ENCODE results near the gene SLC6A4. TPM values are rescaled to one million over a fixed set of nuclear protein-coding genes. Genes with fewer than 3 reads are reported as not detected.
A peak's percentile ranks its signal among the peaks of the same experiment; 100 is the strongest.

The SLC6A4 gene
- total RNA-seq = not detected

GRCh38 chr17:30235386-30236296 is at the start of gene SLC6A4:
TSS of gene SLC6A4 (minus strand) at chr17:30235697. CDS start at chr17:30221958, 13,739 bp downstream.
- peak within 1 kb of the TSS; percentile 54 for H3K4me3 Mint-ChIP-seq
- intact Hi-C loops (cut with micrococcal nuclease) = loop anchor here (5.0 to 10.0 kb wide), 3 partner anchors 99 to 133 kb away; partner anchors contain the start of gene TMIGD1
- no peak for DNase-seq
- ChIA-PET CTCF (interaction anchor here (0.6 to 3.6 kb wide), 7 partner anchors 10 to 143 kb away, joined by 3 to 20 read pairs (median 8); no protein-coding TSS in a partner anchor), POLR2A (interaction anchor here (0.6 kb wide), 1 partner anchor 26 kb away, joined by 3 read pairs; no protein-coding TSS in a partner anchor)
- no peak within 1 kb of the TSS for H3K27ac Mint-ChIP-seq
- H3K27me3 Mint-ChIP-seq = peaks cover 60% of the 10 kb centered on the region
- H3K36me3 Mint-ChIP-seq = no peaks in the 10 kb centered on the region
- no peaks in the 10 kb centered on the region for H3K9me3 Mint-ChIP-seq
- peaks cover 16% of the 10 kb centered on the region for H3K4me1 Mint-ChIP-seq (ENCODE audit: low read depth)

- H3K27ac Mint-ChIP-seq = no peak overlapping the region
- CTCF ChIA-PET = interaction anchor here (0.7 to 3.1 kb wide), 4 partner anchors 57 to 198 kb away, joined by 3 to 17 read pairs (median 4); partner anchors contain the start of gene GOSR1
- no peak overlapping the region for H3K4me3 Mint-ChIP-seq
- peaks cover 38% of the 10 kb centered on the region for H3K36me3 Mint-ChIP-seq
- no peaks in the 10 kb centered on the region for H3K27me3 Mint-ChIP-seq
- no peaks in the 10 kb centered on the region for H3K9me3 Mint-ChIP-seq
- POLR2A ChIA-PET = no interaction called here
- intact Hi-C loops (cut with micrococcal nuclease) = no loop called here
- no peaks in the 10 kb centered on the region for H3K4me1 Mint-ChIP-seq (ENCODE audit: low read depth)
- no peak for DNase-seq
These were observed 43.7 kb upstream of the SLC6A4 start for GRCh38 chr17:30279156-30279555.

- intact Hi-C loops (cut with micrococcal nuclease) = no loop called here
These were observed 42.5 kb upstream of the SLC6A4 start for GRCh38 chr17:30278032-30278431.

GRCh38 chr17:30275911-30276310 is 40.4 kb upstream of the SLC6A4 start:
- Mint-ChIP-seq H3K27ac (no peak overlapping the region), H3K4me1 (ENCODE audit: low read depth) (no peaks in the 10 kb centered on the region), H3K9me3 (no peaks in the 10 kb centered on the region), H3K27me3 (no peaks in the 10 kb centered on the region), H3K36me3 (peaks cover 54% of the 10 kb centered on the region), H3K4me3 (no peak overlapping the region)
- DNase-seq = no peak
- intact Hi-C loops (cut with micrococcal nuclease) = no loop called here
- ChIA-PET POLR2A (no interaction called here), CTCF (no interaction called here)

More at GRCh38 chr17:30278032-30278431, 42.5 kb upstream of the SLC6A4 start:
- ChIA-PET POLR2A (no interaction called here), CTCF (interaction anchor here (1.1 to 3.1 kb wide), 2 partner anchors 13 to 59 kb away, joined by 4 to 17 read pairs; no protein-coding TSS in a partner anchor)
- no peak overlapping the region for H3K27ac Mint-ChIP-seq
- H3K9me3 Mint-ChIP-seq = no peaks in the 10 kb centered on the region
- H3K27me3 Mint-ChIP-seq = no peaks in the 10 kb centered on the region
- H3K4me3 Mint-ChIP-seq = no peak overlapping the region
- H3K4me1 Mint-ChIP-seq (ENCODE audit: low read depth) = no peaks in the 10 kb centered on the region
- DNase-seq = no peak
- peaks cover 42% of the 10 kb centered on the region for H3K36me3 Mint-ChIP-seq

- no peak for DNase-seq
- CTCF ChIA-PET = interaction anchor here (1.2 kb wide), 1 partner anchor 62 kb away, joined by 4 read pairs; no protein-coding TSS in a partner anchor
- Mint-ChIP-seq H3K4me1 (ENCODE audit: low read depth) (no peaks in the 10 kb centered on the region), H3K36me3 (peaks cover 53% of the 10 kb centered on the region), H3K27me3 (no peaks in the 10 kb centered on the region), H3K9me3 (no peaks in the 10 kb centered on the region), H3K4me3 (no peak overlapping the region), H3K27ac (no peak overlapping the region)
- intact Hi-C loops (cut with micrococcal nuclease) = no loop called here
- POLR2A ChIA-PET = no interaction called here
These were observed 39.4 kb upstream of the SLC6A4 start for GRCh38 chr17:30274887-30275286.

- Mint-ChIP-seq H3K27me3 (no peaks in the 10 kb centered on the region), H3K36me3 (peaks cover 53% of the 10 kb centered on the region), H3K27ac (no peak overlapping the region), H3K4me1 (ENCODE audit: low read depth) (no peaks in the 10 kb centered on the region), H3K9me3 (no peaks in the 10 kb centered on the region), H3K4me3 (no peak overlapping the region)
- ChIA-PET POLR2A (no interaction called here), CTCF (no interaction called here)
- intact Hi-C loops (cut with micrococcal nuclease) = no loop called here
- no peak for DNase-seq
These were observed 37.9 kb upstream of the SLC6A4 start for GRCh38 chr17:30273373-30273772.

- intact Hi-C loops (cut with micrococcal nuclease) = no loop called here
- H3K4me3 Mint-ChIP-seq = no peak overlapping the region
- H3K27me3 Mint-ChIP-seq = no peaks in the 10 kb centered on the region
- no peaks in the 10 kb centered on the region for H3K9me3 Mint-ChIP-seq
- CTCF ChIA-PET = interaction anchor here (1.1 to 2.0 kb wide), 4 partner anchors 21 to 108 kb away, joined by 3 to 6 read pairs (median 4); partner anchors contain the start of gene BLMH
- POLR2A ChIA-PET = no interaction called here
- H3K4me1 Mint-ChIP-seq (ENCODE audit: low read depth) = no peaks in the 10 kb centered on the region
- H3K27ac Mint-ChIP-seq = no peak overlapping the region
- H3K36me3 Mint-ChIP-seq = peaks cover 55% of the 10 kb centered on the region
- no peak for DNase-seq
These were observed 35.6 kb upstream of the SLC6A4 start for GRCh38 chr17:30271102-30271501.

GRCh38 chr17:30267625-30268024 is 32.1 kb upstream of the SLC6A4 start:
- H3K9me3 Mint-ChIP-seq = no peaks in the 10 kb centered on the region
- no peak overlapping the region for H3K27ac Mint-ChIP-seq
- H3K36me3 Mint-ChIP-seq = peaks cover 52% of the 10 kb centered on the region
- no peak overlapping the region for H3K4me3 Mint-ChIP-seq
- H3K27me3 Mint-ChIP-seq = no peaks in the 10 kb centered on the region
- ChIA-PET CTCF (no interaction called here), POLR2A (no interaction called here)
- intact Hi-C loops (cut with micrococcal nuclease) = no loop called here
- no peaks in the 10 kb centered on the region for H3K4me1 Mint-ChIP-seq (ENCODE audit: low read depth)
- DNase-seq = no peak

- H3K9me3 Mint-ChIP-seq = no peaks in the 10 kb centered on the region
- H3K36me3 Mint-ChIP-seq = peaks cover 40% of the 10 kb centered on the region
- H3K4me3 Mint-ChIP-seq = no peak overlapping the region
- intact Hi-C loops (cut with micrococcal nuclease) = no loop called here
- H3K4me1 Mint-ChIP-seq (ENCODE audit: low read depth) = no peaks in the 10 kb centered on the region
- no peak for DNase-seq
- no peaks in the 10 kb centered on the region for H3K27me3 Mint-ChIP-seq
- H3K27ac Mint-ChIP-seq = no peak overlapping the region
- CTCF ChIA-PET = no interaction called here
- POLR2A ChIA-PET = no interaction called here
These were observed 28.2 kb upstream of the SLC6A4 start for GRCh38 chr17:30263552-30264333.

GRCh38 chr17:30256756-30257506 is 21.4 kb upstream of the SLC6A4 start:
- POLR2A ChIA-PET = no interaction called here
- H3K27ac Mint-ChIP-seq = no peak overlapping the region
- CTCF ChIA-PET = interaction anchor here (1.2 to 1.6 kb wide), 2 partner anchors 79 to 82 kb away, joined by 3 to 4 read pairs; no protein-coding TSS in a partner anchor
- no peaks in the 10 kb centered on the region for H3K9me3 Mint-ChIP-seq
- intact Hi-C loops (cut with micrococcal nuclease) = no loop called here
- peaks cover 30% of the 10 kb centered on the region for H3K36me3 Mint-ChIP-seq
- H3K4me3 Mint-ChIP-seq = no peak overlapping the region
- H3K27me3 Mint-ChIP-seq = no peaks in the 10 kb centered on the region
- H3K4me1 Mint-ChIP-seq (ENCODE audit: low read depth) = no peaks in the 10 kb centered on the region
- no peak for DNase-seq

- H3K4me1 Mint-ChIP-seq (ENCODE audit: low read depth) = no peaks in the 10 kb centered on the region
- DNase-seq = no peak
- no peaks in the 10 kb centered on the region for H3K9me3 Mint-ChIP-seq
- no peak overlapping the region for H3K4me3 Mint-ChIP-seq
- peaks cover 31% of the 10 kb centered on the region for H3K36me3 Mint-ChIP-seq
- H3K27ac Mint-ChIP-seq = no peak overlapping the region
- ChIA-PET CTCF (no interaction called here), POLR2A (no interaction called here)
- H3K27me3 Mint-ChIP-seq = no peaks in the 10 kb centered on the region
- intact Hi-C loops (cut with micrococcal nuclease) = no loop called here
These were observed 18.7 kb upstream of the SLC6A4 start for GRCh38 chr17:30254150-30254549.

- Mint-ChIP-seq H3K4me1 (ENCODE audit: low read depth) (no peaks in the 10 kb centered on the region), H3K27ac (no peak overlapping the region), H3K9me3 (no peaks in the 10 kb centered on the region), H3K4me3 (no peak overlapping the region), H3K36me3 (peaks cover 37% of the 10 kb centered on the region), H3K27me3 (no peaks in the 10 kb centered on the region)
- POLR2A ChIA-PET = no interaction called here
- intact Hi-C loops (cut with micrococcal nuclease) = no loop called here
- no peak for DNase-seq
- CTCF ChIA-PET = no interaction called here
These were observed 17.8 kb upstream of the SLC6A4 start for GRCh38 chr17:30253312-30253711.
